NCI-H2107 treated with DMSO at 0.1 percent for 48 hours (cell line): ENCODE measurements around the gene SNAPC4.
A peak's percentile ranks its signal among the peaks of the same experiment; 100 is the strongest.
"Not testable (repeated sequence)": the region's sequence is repeated elsewhere in the genome, so short reads cannot be mapped to it uniquely, and the experiment has no call there.

Source experiments
- DNase-seq: peaks from one replicate; lab custom pipeline; 2025; ENCODE audit not compliant: unreplicated experiment; lab: John Stamatoyannopoulos, UW

The SNAPC4 gene

DNA sequence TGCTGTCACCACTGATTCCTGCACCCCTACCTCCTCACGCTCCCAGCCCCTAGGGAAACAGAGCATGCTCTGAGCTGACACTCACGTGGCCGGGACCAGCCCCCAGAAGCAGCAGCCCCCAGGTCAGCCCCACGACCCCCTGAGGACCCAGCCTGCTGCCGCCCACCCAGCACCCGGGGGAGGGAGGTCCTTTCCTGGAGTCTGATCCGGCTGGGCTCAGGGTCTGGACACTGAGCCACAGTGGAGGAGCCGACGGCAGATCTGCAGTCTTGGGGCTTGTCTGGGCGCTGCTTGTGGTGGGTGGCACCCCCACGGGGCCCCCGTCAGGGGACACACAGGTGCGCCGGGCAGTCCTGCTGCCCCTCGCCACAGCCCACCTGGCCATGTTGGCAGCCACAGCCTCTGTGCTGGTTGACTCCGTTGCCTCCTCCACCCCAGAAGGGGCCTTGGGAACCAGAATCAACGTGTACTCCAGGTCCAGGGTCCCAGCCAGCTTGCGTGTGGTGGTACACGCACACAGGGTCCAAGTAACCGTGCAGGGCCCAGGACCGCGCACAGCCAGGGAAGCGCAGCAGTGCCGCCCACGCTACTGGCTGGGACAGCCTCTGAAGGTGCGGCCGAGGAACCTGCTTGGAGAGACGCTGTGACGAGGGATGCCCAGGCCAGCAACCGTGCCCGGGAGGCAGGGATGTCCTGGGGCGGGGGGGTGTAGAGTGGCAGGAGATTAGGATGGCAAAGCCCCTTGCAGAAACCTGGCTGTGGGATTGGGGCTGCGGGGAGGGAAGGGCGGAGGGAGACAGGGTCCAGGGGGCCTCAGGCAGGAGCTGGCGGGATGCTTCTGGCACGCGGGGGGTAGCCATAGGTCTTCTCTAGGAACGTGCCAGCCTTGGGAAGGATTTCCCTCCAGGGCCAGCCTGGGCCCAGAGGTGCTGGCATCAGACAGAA, 39.9 kb downstream of the SNAPC4 start:
- DNase-seq: no peak

GRCh38 chr9:136358888-136359287, 41.1 kb downstream of the SNAPC4 start:
- no peak for DNase-seq

DNA sequence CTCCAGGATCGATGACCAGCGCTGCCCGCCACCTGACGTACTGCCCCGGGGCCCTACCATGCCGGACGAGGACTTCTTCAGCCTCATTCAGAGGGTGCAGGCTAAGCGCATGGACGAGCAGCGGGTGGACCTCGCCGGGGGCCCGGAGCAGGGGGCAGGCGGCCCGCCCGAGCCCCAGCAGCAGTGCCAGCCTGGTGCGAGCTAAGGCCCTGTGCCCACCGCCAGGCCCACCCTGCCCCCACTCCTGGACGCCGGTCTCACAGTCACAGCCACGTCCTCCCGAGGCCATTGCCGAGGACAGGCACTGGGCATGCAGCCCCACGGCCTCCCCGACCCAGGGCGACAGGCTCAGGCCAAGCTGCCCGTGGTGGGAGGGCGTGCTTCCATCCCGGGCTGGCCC, 42.0 kb downstream of the SNAPC4 start:
- DNase-seq: no peak

- no peak for DNase-seq
Observed at GRCh38 chr9:136357202-136357725, 42.7 kb downstream of the SNAPC4 start.

GRCh38 chr9:136355616-136356557, 44.1 kb downstream of the SNAPC4 start:
- no peak for DNase-seq

DNA sequence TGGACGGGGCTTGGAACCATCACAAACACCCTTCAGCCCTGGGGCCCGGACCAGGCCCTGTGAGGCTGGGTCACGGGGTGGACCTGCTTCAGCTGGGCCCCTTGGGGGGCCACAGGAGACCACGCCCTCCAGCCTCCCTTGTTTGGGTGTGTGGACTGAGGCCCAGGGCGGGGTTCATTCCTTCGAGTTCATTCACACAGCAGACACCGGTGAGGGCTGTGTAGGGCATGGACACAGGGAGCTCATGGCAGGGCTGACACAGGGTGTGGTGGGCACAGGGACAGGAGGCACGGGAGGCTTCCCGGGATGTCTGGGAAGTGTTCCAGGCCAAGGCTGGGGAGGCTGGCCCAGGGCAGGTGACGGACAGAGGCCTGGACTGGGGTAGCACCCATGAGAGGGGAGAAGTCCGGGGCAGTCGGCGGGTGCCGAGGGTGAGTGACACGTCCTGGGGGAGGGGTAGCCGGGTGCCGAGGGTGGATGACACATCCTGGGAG, 45.3 kb downstream of the SNAPC4 start:
- DNase-seq: no peak

DNA sequence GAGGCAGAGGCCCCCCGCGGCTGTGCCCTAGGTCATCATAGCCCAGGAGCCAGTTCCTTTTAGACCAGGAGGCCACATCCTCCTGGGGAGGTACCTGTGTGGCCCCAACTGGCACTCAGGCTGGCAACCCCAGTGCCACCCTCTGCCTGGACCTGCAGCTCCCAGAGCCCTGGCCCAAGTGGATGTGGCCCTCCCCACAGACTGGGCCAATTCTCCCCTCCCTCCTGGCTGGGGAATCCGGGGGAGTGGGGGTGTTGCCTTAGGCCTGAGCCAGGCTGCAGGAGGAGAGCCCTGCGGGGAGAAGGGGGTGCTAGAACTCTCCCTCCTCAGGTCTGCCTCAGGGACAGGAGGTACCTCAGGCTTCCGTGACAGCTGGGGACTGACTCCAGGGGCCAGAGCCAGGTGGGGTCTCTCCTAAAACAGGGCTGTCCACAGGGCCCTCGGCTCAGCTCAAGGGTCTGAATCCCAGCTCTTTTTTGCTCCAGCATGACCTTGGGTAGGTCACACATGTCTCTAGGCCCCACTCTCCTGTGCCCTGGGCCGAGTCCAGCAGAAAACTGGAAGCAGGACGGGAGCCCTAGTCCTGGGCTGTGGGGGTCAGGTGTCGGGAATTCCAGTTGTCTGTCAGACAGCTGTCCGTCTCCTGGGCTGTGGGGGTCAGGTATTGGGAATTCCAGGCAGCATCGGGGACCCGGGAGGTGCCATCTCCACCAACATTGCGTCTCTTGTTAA, 46.0 kb downstream of the SNAPC4 start:
- no peak for DNase-seq

DNA sequence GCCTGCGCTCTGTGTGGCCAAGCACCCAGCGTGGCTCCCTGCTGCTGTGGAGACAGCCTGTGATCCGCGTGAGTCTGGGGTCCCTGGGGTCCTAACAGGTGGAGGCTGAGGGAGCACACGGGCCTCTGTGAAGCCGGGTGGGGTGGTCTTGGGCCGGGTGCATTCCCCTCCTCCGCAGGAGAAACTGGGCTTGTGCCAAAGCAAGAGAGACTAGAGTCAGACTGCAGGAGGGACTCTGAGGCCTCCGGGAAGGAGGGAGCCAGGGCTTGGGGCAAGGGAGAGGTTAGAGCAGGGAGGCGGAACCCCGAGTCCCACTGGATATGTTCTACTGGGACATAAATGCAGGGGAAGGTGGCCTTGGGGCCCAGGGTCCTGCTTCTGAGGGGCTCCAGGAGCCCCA, 46.9 kb downstream of the SNAPC4 start:
- no peak for DNase-seq

GRCh38 chr9:136352682-136353081, 47.3 kb downstream of the SNAPC4 start:
- peak; percentile 43 for DNase-seq

DNA sequence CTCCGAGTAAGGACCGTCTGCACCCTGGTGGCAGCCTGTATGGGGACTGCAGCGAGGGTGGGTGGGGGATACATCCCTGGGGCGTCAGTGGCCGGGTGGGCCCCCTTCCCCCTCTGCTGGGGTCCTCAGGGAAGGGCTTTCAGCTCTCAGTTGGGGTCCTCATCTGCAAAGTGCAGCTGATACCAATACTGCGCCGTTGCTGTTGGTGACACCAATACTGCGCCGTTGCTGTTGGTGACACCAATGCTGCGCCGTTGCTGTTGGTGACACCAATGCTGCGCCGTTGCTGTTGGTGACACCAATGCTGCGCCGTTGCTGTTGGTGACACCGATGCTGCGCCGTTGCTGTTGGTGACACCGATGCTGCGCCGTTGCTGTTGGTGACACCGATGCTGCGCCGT, 48.1 kb downstream of the SNAPC4 start:
- not testable (repeated sequence) for DNase-seq

DNA sequence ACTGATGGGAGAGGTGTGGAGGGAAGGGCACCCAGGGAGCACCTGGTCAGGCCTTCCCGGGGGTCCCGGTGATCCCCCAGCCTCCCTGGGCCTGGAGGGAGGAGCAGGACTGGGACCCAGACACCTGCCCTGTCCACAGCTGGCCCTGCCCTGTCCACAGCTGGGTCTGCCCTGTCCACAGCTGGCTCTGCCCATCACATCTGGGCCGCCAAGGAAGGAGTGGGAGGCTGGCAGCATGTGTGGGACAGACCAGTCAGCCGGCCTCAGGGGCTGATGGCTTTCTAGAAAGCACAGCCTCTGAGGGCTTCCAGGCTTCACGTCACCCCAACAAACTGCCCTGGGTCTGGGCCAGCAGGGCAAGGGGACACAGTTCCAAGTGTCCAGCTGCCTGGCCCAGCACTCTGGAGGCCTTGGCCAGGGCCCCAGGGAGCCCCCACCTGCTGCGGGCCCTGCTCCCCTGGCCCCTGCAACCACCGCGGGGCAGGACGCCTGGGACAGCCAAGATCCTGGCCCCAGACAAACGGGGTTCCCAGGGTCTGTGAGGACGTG, 48.6 kb downstream of the SNAPC4 start:
- DNase-seq: no peak
